ENCODE results near the gene GLI3.

GLI3 gene

DNA sequence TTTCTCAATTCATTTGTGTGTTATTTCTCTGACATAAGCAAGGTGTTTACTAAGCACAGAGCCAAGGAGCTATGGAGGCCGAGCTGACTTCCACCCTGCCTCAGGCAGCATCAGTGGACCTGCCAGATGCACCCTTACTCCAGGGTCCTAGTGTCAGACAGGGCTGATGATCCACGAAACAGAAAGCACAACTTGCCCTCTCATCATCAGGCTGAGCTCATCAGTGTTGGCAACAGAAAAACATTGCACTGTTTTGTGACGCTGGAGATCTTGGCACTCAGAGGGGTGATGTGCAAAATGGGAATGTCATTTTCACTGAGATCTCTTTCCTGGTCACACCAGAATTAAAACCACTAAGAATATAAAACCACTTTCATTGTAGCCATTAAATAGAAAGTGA, 201.8 kb downstream of the GLI3 start:
- Histone ChIP-seq H3K4me3 (ENCODE audit: low read depth, low read length) (no peak overlapping the region), H3K4me1 (ENCODE audit: control insufficient read depth, insufficient read depth, low read length) (no peaks in the 10 kb centered on the region), H3K9me3 (ENCODE audit: control insufficient read depth, insufficient read depth, low read depth, low read length) (no peaks in the 10 kb centered on the region), H3K27ac (ENCODE audit: extremely low read depth, low read depth, low read length) (no peak overlapping the region), H3K36me3 (ENCODE audit: control insufficient read depth in 2 of 2, insufficient read depth in 1 of 2, low read length in 2 of 2) (peaks cover 23 to 43% of the 10 kb centered on the region in 2 experiments)
- ChIA-PET POLR2A (no interaction called here), CTCF (interaction anchor here (0.7 kb wide), 1 partner anchor 11 kb away, joined by 3 read pairs; no protein-coding TSS in a partner anchor)
- no peak for TF ChIP-seq ZNF184 (tag by site-specific recombination; IDR thresholded peaks at IDR 0.05)
- peak; percentile 65 for TF ChIP-seq PRDM1 (tag by site-specific recombination; IDR thresholded peaks at IDR 0.05)
- TF ChIP-seq ZNF433 (tag by site-specific recombination; IDR thresholded peaks at IDR 0.05; ENCODE audit: low read depth), result no peak
- no peak for TF ChIP-seq TRIM28 (IDR thresholded peaks at IDR 0.05; ENCODE audit: borderline replicate concordance, low read length)
- TF ChIP-seq BCL11B (tag by site-specific recombination; IDR thresholded peaks at IDR 0.05; ENCODE audit: low read depth), result no peak

DNA sequence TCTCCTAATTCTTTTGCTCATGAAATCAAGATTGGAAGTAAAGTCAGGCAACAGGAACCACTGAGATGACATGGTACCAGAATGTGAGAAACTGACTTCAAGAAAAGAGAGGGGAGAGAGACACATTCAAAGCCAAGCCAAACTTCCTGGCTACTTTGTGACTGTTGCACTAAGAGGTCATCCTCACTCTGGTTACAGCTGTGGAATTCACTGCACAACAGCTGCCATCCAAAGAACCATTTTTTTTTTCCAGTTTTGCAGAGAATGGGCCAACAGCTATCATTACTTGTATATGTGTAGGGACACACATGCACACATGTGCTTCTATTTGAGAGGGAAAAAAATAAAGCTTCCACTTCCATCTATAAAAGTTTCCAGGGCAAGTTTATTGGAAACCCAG, 203.5 kb downstream of the GLI3 start:
- CTCF ChIA-PET, result interaction anchor here (1.8 kb wide), 1 partner anchor 54 kb away, joined by 6 read pairs; no protein-coding TSS in a partner anchor

DNA sequence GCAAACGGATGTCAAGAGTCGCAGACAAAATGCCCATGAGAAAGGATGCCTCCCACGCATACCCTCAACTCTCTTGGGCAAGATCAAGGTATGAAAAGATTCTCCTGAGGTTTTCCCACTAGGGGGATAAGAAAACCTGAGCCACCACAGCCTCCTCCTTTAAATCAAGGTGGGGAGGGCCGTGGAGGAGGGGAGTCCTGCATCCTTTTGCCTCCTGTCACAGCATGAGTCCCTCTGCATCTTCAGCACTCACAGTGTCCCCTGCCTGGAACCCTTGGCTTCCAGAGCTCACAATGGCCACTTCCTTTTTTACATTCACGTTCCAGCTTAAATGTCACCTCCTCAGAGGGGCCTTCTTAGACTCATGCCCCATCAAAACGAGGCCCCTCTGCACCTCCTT, 207.6 kb downstream of the GLI3 start:
- CTCF ChIA-PET, result interaction anchor here (0.5 to 1.7 kb wide), 2 partner anchors 52 to 110 kb away, joined by 3 to 5 read pairs; no protein-coding TSS in a partner anchor
- peaks cover 0 to 22% of the 10 kb centered on the region in 2 experiments; a peak in 1 of 3 replicates for H3K36me3 ChIP-seq (ENCODE audit: control insufficient read depth in 2 of 2, insufficient read depth in 1 of 2, low read length in 2 of 2)
- POLR2A ChIA-PET, result no interaction called here
- H3K4me3 ChIP-seq (ENCODE audit: low read depth, low read length), result no peak overlapping the region
- no peaks in the 10 kb centered on the region for H3K4me1 ChIP-seq (ENCODE audit: control insufficient read depth, insufficient read depth, low read length)
- TF ChIP-seq ZBTB1 (tag by site-specific recombination; IDR thresholded peaks at IDR 0.05) (no peak), ZNF560 (tag by site-specific recombination; IDR thresholded peaks at IDR 0.05; ENCODE audit: borderline replicate concordance) (no peak), GLI4 (tag by site-specific recombination; IDR thresholded peaks at IDR 0.05) (no peak), ZNF707 (tag by site-specific recombination; IDR thresholded peaks at IDR 0.05) (no peak), ZBTB20 (tag by site-specific recombination; IDR thresholded peaks at IDR 0.05) (no peak), ZNF2 (tag by site-specific recombination; IDR thresholded peaks at IDR 0.05) (no peak), ZNF571 (tag by site-specific recombination; IDR thresholded peaks at IDR 0.05) (no peak), ZNF660 (tag by site-specific recombination; IDR thresholded peaks at IDR 0.05) (no peak), KLF8 (tag by site-specific recombination; IDR thresholded peaks at IDR 0.05) (no peak), ZXDB (tag by site-specific recombination; IDR thresholded peaks at IDR 0.05) (no peak), ZNF785 (tag by site-specific recombination; IDR thresholded peaks at IDR 0.05) (no peak), ZFP37 (tag by site-specific recombination; IDR thresholded peaks at IDR 0.05) (no peak), YY2 (tag by site-specific recombination; IDR thresholded peaks at IDR 0.05) (no peak), ZNF350 (tag by site-specific recombination; IDR thresholded peaks at IDR 0.05) (no peak)
- H3K27ac ChIP-seq (ENCODE audit: extremely low read depth, low read depth, low read length), result no peak overlapping the region
- H3K9me3 ChIP-seq (ENCODE audit: control insufficient read depth, insufficient read depth, low read depth, low read length), result no peaks in the 10 kb centered on the region

More for the DNA sequence above, 203.5 kb downstream of the GLI3 start:
- TF ChIP-seq ZNF19 (tag by site-specific recombination; IDR thresholded peaks at IDR 0.05; ENCODE audit: low read depth), result no peak
- TF ChIP-seq ZFP37 (tag by site-specific recombination; IDR thresholded peaks at IDR 0.05), result no peak
- TF ChIP-seq ZNF626 (tag by site-specific recombination; IDR thresholded peaks at IDR 0.05), result no peak
- TF ChIP-seq ZNF548 (tag by site-specific recombination; IDR thresholded peaks at IDR 0.05), result no peak
- TF ChIP-seq ZNF16 (tag by site-specific recombination; IDR thresholded peaks at IDR 0.05; ENCODE audit: low read depth), result no peak
- TF ChIP-seq ZNF776 (tag by site-specific recombination; IDR thresholded peaks at IDR 0.05; ENCODE audit: borderline replicate concordance), result no peak
- TF ChIP-seq, protein P1, sequence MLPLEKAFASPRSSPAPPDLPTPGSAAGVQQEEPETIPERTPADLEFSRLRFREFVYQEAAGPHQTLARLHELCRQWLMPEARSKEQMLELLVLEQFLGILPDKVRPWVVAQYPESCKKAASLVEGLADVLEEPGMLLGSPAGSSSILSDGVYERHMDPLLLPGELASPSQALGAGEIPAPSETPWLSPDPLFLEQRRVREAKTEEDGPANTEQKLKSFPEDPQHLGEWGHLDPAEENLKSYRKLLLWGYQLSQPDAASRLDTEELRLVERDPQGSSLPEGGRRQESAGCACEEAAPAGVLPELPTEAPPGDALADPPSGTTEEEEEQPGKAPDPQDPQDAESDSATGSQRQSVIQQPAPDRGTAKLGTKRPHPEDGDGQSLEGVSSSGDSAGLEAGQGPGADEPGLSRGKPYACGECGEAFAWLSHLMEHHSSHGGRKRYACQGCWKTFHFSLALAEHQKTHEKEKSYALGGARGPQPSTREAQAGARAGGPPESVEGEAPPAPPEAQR (tag by site-specific recombination; IDR thresholded peaks at IDR 0.05), result no peak
- no peak for TF ChIP-seq GLIS1 (tag by site-specific recombination; IDR thresholded peaks at IDR 0.05)
- no peak for TF ChIP-seq ZNF623 (tag by site-specific recombination; IDR thresholded peaks at IDR 0.05)
- no peak for TF ChIP-seq ZNF114 (tag by site-specific recombination; IDR thresholded peaks at IDR 0.05)
- TF ChIP-seq ZFP41 (tag by site-specific recombination; IDR thresholded peaks at IDR 0.05; ENCODE audit: borderline replicate concordance), result no peak
- TF ChIP-seq ZNF830 (tag by site-specific recombination; IDR thresholded peaks at IDR 0.05; ENCODE audit: low read depth), result no peak
- TF ChIP-seq ZNF174 (tag by site-specific recombination; IDR thresholded peaks at IDR 0.05), result no peak
- TF ChIP-seq ZNF133 (tag by site-specific recombination; IDR thresholded peaks at IDR 0.05), result no peak
- TF ChIP-seq PBX3 (CRISPR knock-in tag; IDR thresholded peaks at IDR 0.05), result no peak
- Histone ChIP-seq H3K9me3 (ENCODE audit: control insufficient read depth, insufficient read depth, low read depth, low read length) (no peaks in the 10 kb centered on the region), H3K27ac (ENCODE audit: extremely low read depth, low read depth, low read length) (no peak overlapping the region), H3K4me1 (ENCODE audit: control insufficient read depth, insufficient read depth, low read length) (no peaks in the 10 kb centered on the region), H3K4me3 (ENCODE audit: low read depth, low read length) (no peak overlapping the region), H3K36me3 (ENCODE audit: control insufficient read depth in 2 of 2, insufficient read depth in 1 of 2, low read length in 2 of 2) (peaks cover 13 to 28% of the 10 kb centered on the region in 2 experiments)
- POLR2A ChIA-PET, result no interaction called here
